ENCODE data around the gene DONSON. TPM values are rescaled to one million over a fixed set of nuclear protein-coding genes. Genes with fewer than 3 reads are reported as not detected.

Gene DONSON
- total and polyA plus RNA-seq, 2 of the 8 experiments (the other 6 are each of a cell fraction or from before 2014, with no cell fraction given): 21.9 to 32.5 TPM

DNA sequence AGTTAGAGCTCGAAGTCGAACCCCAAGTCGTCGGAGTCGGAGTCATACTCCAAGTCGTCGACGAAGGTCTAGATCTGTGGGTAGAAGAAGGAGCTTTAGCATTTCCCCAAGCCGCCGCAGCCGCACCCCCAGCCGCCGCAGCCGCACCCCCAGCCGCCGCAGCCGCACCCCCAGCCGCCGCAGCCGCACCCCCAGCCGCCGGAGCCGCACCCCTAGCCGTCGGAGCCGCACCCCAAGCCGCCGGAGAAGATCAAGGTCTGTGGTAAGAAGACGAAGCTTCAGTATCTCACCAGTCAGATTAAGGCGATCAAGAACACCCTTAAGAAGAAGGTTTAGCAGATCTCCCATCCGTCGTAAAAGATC, 33.5 kb downstream of the DONSON start:
- no peak overlapping the region for H2BK5ac ChIP-seq (ENCODE audit: low read depth, low read length)
- ChIA-PET CTCF (ENCODE audit: partially characterized antibody) (no interaction called here), POLR2A (ENCODE audit: partially characterized antibody) (interaction anchor here (0.6 to 7.4 kb wide), 6 partner anchors 12 to 118 kb away, joined by 3 to 64 read pairs (median 4); partner anchors contain the start of genes GART and SON)
- H2BK20ac ChIP-seq (ENCODE audit: low read length): no peak overlapping the region
- no peak overlapping the region for H4K91ac ChIP-seq (replicated peaks; ENCODE audit: insufficient read length, low read length)
- H3K4me2 ChIP-seq (ENCODE audit: insufficient read depth in 1 of 2, low read depth in 2 of 2, low read length in 2 of 2): no peak overlapping the region
- H4K5ac ChIP-seq (ENCODE audit: insufficient read length, low read depth, low read length): no peak overlapping the region
- H3K4me1 ChIP-seq (replicated peaks in 1 of 4; ENCODE audit: control insufficient read depth in 3 of 4, insufficient read depth in 4 of 4, low read length in 3 of 4): no peaks in the 10 kb centered on the region
- no peak overlapping the region for H2AK5ac ChIP-seq (ENCODE audit: low read depth, low read length)
- FAIRE-seq (no peak), DNase-seq (ENCODE audit: low read depth in 1 of 2, low spot score in 2 of 2) (no peak)
- peaks cover 37 to 51% of the 10 kb centered on the region in 2 experiments for H4K20me1 ChIP-seq (replicated peaks in 1 of 2; ENCODE audit: control insufficient read depth in 1 of 2, insufficient read depth in 2 of 2, low read length in 2 of 2)
- H2BK12ac ChIP-seq (ENCODE audit: low read depth, low read length): no peak overlapping the region
- peaks cover 16% of the 10 kb centered on the region for H3K79me1 ChIP-seq (ENCODE audit: low read depth, low read length)
- no peak overlapping the region for H3K4me3 ChIP-seq (ENCODE audit: extremely low read depth in 1 of 4, insufficient read depth in 2 of 4, low read depth in 3 of 4, low read length in 4 of 4)
- no peak overlapping the region for H2BK15ac ChIP-seq (ENCODE audit: low read length)
- no peaks in the 10 kb centered on the region for H3K27me3 ChIP-seq (replicated peaks in 1 of 4; ENCODE audit: control insufficient read depth in 3 of 4, extremely low read depth in 1 of 4, insufficient read depth in 3 of 4, low read length in 3 of 4)
- no peak overlapping the region for H2AFZ ChIP-seq (ENCODE audit: low read length)
- no peak overlapping the region for H2BK120ac ChIP-seq (replicated peaks; ENCODE audit: low read depth, low read length)
- no peak overlapping the region for H3K56ac ChIP-seq (replicated peaks; ENCODE audit: insufficient read length, low read depth, low read length)
- no peak overlapping the region for H3K14ac ChIP-seq (ENCODE audit: insufficient read length)
- H3K9ac ChIP-seq (replicated peaks in 1 of 4; ENCODE audit: extremely low read depth in 1 of 4, low read depth in 3 of 4, low read length in 3 of 4): no peak overlapping the region
- H4K8ac ChIP-seq (ENCODE audit: extremely low read depth, insufficient read depth, low read length): no peak overlapping the region
- H3K27ac ChIP-seq (ENCODE audit: low read depth, low read length): no peak overlapping the region
- no peaks in the 10 kb centered on the region for H3K9me3 ChIP-seq (ENCODE audit: insufficient read depth in 2 of 2, low read depth in 1 of 2, low read length in 1 of 2)
- H3K79me2 ChIP-seq (ENCODE audit: control insufficient read depth in 1 of 2, insufficient read depth in 2 of 2, low read length in 2 of 2): peaks cover 50 to 96% of the 10 kb centered on the region in 2 experiments
- H3K18ac ChIP-seq (ENCODE audit: extremely low read depth, low read length): no peak overlapping the region
- H3K36me3 ChIP-seq (ENCODE audit: control insufficient read depth in 2 of 4, insufficient read depth in 4 of 4, low read length in 3 of 4): peaks cover 57 to 98% (median 88%) of the 10 kb centered on the region in 4 experiments
- no peak overlapping the region for H3K23ac ChIP-seq (ENCODE audit: insufficient read length)
- WGBS, 2 experiments (ENCODE audit: extremely low coverage in 1 of 2, insufficient coverage in 1 of 2, insufficient read length in 1 of 2, insufficient replicate concordance in 2 of 2, low coverage in 1 of 2, low lambda C conversion rate in 2 of 2, missing lambda C conversion rate in 1 of 2): 97% methylated on average over 10 of the region's 32 CpGs; no CpG with 5 or more reads in 1 of the 2 experiments
- H3K23me2 ChIP-seq (ENCODE audit: low read depth, low read length): no peaks in the 10 kb centered on the region
- no peak overlapping the region for H3K4ac ChIP-seq (replicated peaks; ENCODE audit: insufficient read length, low read depth, low read length)
- TF ChIP-seq RFX5 (IDR thresholded peaks at IDR 0.05; ENCODE audit: borderline replicate concordance, low read depth, low read length) (no peak), GTF2F1 (IDR thresholded peaks at IDR 0.05; ENCODE audit: borderline replicate concordance, low read depth, low read length) (no peak), POLR2AphosphoS5 (IDR thresholded peaks at IDR 0.05; ENCODE audit: low read depth, low read length) (no peak), POLR2A (IDR thresholded peaks at IDR 0.05; ENCODE audit: control extremely low read depth in 1 of 2, low read depth in 2 of 2, low read length in 2 of 2) (no peak), ATF3 (IDR thresholded peaks at IDR 0.05; ENCODE audit: insufficient read depth, low read depth, low read length) (no peak), CHD2 (IDR thresholded peaks at IDR 0.05; ENCODE audit: low read length) (no peak), CTCF (IDR thresholded peaks at IDR 0.05; ENCODE audit: control extremely low read depth in 1 of 3, insufficient read depth in 1 of 3, low read depth in 1 of 3, low read length in 3 of 3) (no peak), SP2 (IDR thresholded peaks at IDR 0.05; ENCODE audit: low read length) (no peak), RAD21 (IDR thresholded peaks at IDR 0.05 in 1 of 2, conservative IDR thresholded peaks at IDR 0.05 in 1 of 2; ENCODE audit: low read depth in 2 of 2, low read length in 2 of 2) (no peak), EP300 (IDR thresholded peaks at IDR 0.05; ENCODE audit: borderline replicate concordance in 1 of 2, low read depth in 2 of 2, low read length in 2 of 2) (no peak), SRF (IDR thresholded peaks at IDR 0.05; ENCODE audit: low read depth, low read length) (no peak)
